Psoas muscle (tissue), 8 donors: ENCODE results near the gene DAB2IP. TPM values are rescaled to one million over a fixed set of nuclear protein-coding genes. Genes with fewer than 3 reads are reported as not detected.
A peak's percentile ranks its signal among the peaks of the same experiment; 100 is the strongest.

ENCODE experiments used
- ATAC-seq, 4 donors: fragments of 200-7000 bp; cut with Tn5 transposase; one replicate each; pipeline ENCODE4 v1.9.1; 2020; ENCODE audit warnings: moderate library complexity in 3 of 4, mild to moderate bottlenecking in 2 of 4
- DNase-seq, 2 donors: peaks; one replicate each; pipeline ENCODE4 v3.0.0-alpha.2; 2020
- H3K27ac ChIP-seq: fragments of 200-600 bp; one replicate; pipeline ENCODE4 v1.8.0; 2022
- H3K27me3 ChIP-seq, 3 donors: fragments of 200-600 bp in 1 of 3; one replicate each; pipeline versions ENCODE4 v1.6.1 to v1.8.0; 2013 to 2022; ENCODE audit warnings: low read length in 2 of 3, mild to moderate bottlenecking in 2 of 3, moderate library complexity in 1 of 3; ENCODE audit not compliant: insufficient read depth in 3 of 3
- H3K36me3 ChIP-seq, 2 donors: fragments of 200-600 bp in 1 of 2; one replicate each; pipeline versions ENCODE4 v1.6.1 to v1.8.0; 2013 to 2022; ENCODE audit warnings: low read depth in 1 of 2, mild to moderate bottlenecking in 1 of 2, moderate library complexity in 1 of 2; ENCODE audit not compliant: insufficient read depth in 1 of 2
- H3K4me1 ChIP-seq: fragments of 200-600 bp; one replicate; pipeline ENCODE4 v1.8.0; 2022
- H3K4me3 ChIP-seq: fragments of 200-600 bp; one replicate; pipeline ENCODE4 v1.8.0; 2022; ENCODE audit warnings: mild to moderate bottlenecking
- H3K9me3 ChIP-seq: fragments of 200-600 bp; one replicate; pipeline ENCODE4 v1.8.0; 2022
- CTCF ChIP-seq: fragments of 200-600 bp; IDR thresholded peaks from one replicate; pipeline ENCODE4 v1.8.0; 2022; ENCODE audit warnings: antibody characterized with exemption
- WGBS, 3 donors: extraction: QIAGEN DNeasy Blood & Tissue Kit; methylation state at CpG; one replicate each; pipeline versions ENCODE4 v1.1.6 to v1.1.7; 2013; 5-methylcytosine and 5-hydroxymethylcytosine counted together
- intact Hi-C, 2 donors: fragments of 100-400 bp; cut with DNase I; formaldehyde crosslinking; loops; one replicate each; pipeline versions ENCODE4 v1.11.0 to v1.14.2; 2022
- polyA plus RNA-seq, 3 donors: library from polyadenylated mRNA; stranded (reverse); fragments of 200-250 nt; gene quantifications; one replicate each; pipeline ENCODE4 v1.2.3, GENCODE V29; 2013
- total RNA-seq, 4 donors: library from RNA; stranded (reverse); fragmentation: NEBNext Ultra II Directional in 2 of 4; extraction: Animal tissue kit (Norgen Biotek cat#: 25700) in 2 of 4; gene quantifications; one replicate each; pipeline versions ENCODE4 v1.2.1 to v1.2.4, GENCODE V29; 2021 to 2023
- donor health status: healthy with polysubstance abuse.
- donor health status: DM: no; HTN: no; CAD: no; lungs with moderate emphysema.
- donor health status: Bipolar disorder and iron deficiency.
- donor health status: healthy.
- donor health status: DM: yes; HTN: yes; CAD: no.
- donor health status: DM: no; HTN: no; CAD: no.
- donor health status: DM: no; HTN: no; CAD: no.
- donor health status: DM: yes; HTN: yes; CAD: no.

Gene DAB2IP
- total and polyA plus RNA-seq, 7 donors: 14.1 to 66.2 (median 33.4) TPM

GRCh38 chr9:121701736-121702261 lies 50.4 kb downstream of the DAB2IP start:
- H3K9me3 ChIP-seq: no peaks in the 10 kb centered on the region
- 91 to 95% (median 91%) methylated on average over 13 of the region's 13 CpGs for WGBS, 3 donors
- no peak overlapping the region for H3K4me3 ChIP-seq
- no peak for DNase-seq
- peaks cover 36% of the 10 kb centered on the region for H3K4me1 ChIP-seq
- H3K36me3 ChIP-seq: no peaks in the 10 kb centered on the region
- intact Hi-C loops: no loop called here
- ATAC-seq: no peak
- peak overlapping the region; percentile 4 for H3K27ac ChIP-seq
- no peak for TF ChIP-seq CTCF
- H3K27me3 ChIP-seq: no peaks in the 10 kb centered on the region

GRCh38 chr9:121703014-121703734 lies 51.7 kb downstream of the DAB2IP start:
- H3K27ac ChIP-seq: no peak overlapping the region
- H3K9me3 ChIP-seq: no peaks in the 10 kb centered on the region
- H3K27me3 ChIP-seq: no peaks in the 10 kb centered on the region
- no peak for DNase-seq
- peaks cover 43% of the 10 kb centered on the region for H3K4me1 ChIP-seq
- 88 to 95% (median 89%) methylated on average over 3 of the region's 3 CpGs for WGBS, 3 donors
- no peak for TF ChIP-seq CTCF
- intact Hi-C loops: no loop called here
- no peak overlapping the region for H3K4me3 ChIP-seq
- H3K36me3 ChIP-seq: no peaks in the 10 kb centered on the region
- ATAC-seq: no peak

- intact Hi-C loops: no loop called here
- Histone ChIP-seq H3K9me3 (no peaks in the 10 kb centered on the region), H3K4me1 (peaks cover 53% of the 10 kb centered on the region), H3K4me3 (no peak overlapping the region), H3K27me3 (no peaks in the 10 kb centered on the region), H3K27ac (no peak overlapping the region), H3K36me3 (no peaks in the 10 kb centered on the region)
- no peak for TF ChIP-seq CTCF
- DNase-seq (no peak), ATAC-seq (no peak)
- WGBS, 3 donors: 76 to 83% (median 78%) methylated on average over 3 of the region's 3 CpGs
Measured at GRCh38 chr9:121704281-121704680, 52.8 kb downstream of the DAB2IP start.

- Histone ChIP-seq H3K27ac (peak overlapping the region; percentile 3), H3K27me3 (no peaks in the 10 kb centered on the region), H3K4me1 (peaks cover 52% of the 10 kb centered on the region), H3K9me3 (no peaks in the 10 kb centered on the region), H3K4me3 (no peak overlapping the region), H3K36me3 (no peaks in the 10 kb centered on the region)
- intact Hi-C loops: no loop called here
- ATAC-seq (no peak), DNase-seq (no peak)
- 76 to 83% (median 79%) methylated on average over 7 to 8 of the region's 8 CpGs for WGBS, 3 donors
- no peak for TF ChIP-seq CTCF
Measured at GRCh38 chr9:121706149-121706750, 54.8 kb downstream of the DAB2IP start.
